CD14-positive monocyte (primary cell): ENCODE results near the gene SEMA5B. TPM values are rescaled to one million over a fixed set of nuclear protein-coding genes. Genes with fewer than 3 reads are reported as not detected.

Source experiments
- DNase-seq, 3 donors: peaks; one replicate each; pipeline ENCODE4 v3.0.0-alpha.2; 2011 to 2022
- H2AFZ ChIP-seq: 2 replicates; pipeline ENCODE4 v1.6.0; 2012; ENCODE audit warnings: mild to moderate bottlenecking, low read depth, low read length, inconsistent platforms; ENCODE audit not compliant: insufficient read depth, poor library complexity, severe bottlenecking
- H3K27ac ChIP-seq, 2 donors: 1 replicate in 1 of 2; 2 replicates in 1 of 2; pipeline ENCODE4 v1.5.1; 2012 to 2013; ENCODE audit warnings: low read length in 2 of 2, control low read depth in 1 of 2, inconsistent platforms in 1 of 2, low read depth in 1 of 2, mild to moderate bottlenecking in 1 of 2
- H3K27me3 ChIP-seq, 2 donors: one replicate each; pipeline versions ENCODE4 v1.6.0 to v1.6.1; 2011 to 2013; ENCODE audit warnings: low read length in 2 of 2; ENCODE audit not compliant: control insufficient read depth in 2 of 2, insufficient read depth in 2 of 2
- H3K36me3 ChIP-seq, 2 donors: replicated peaks in 1 of 2; 1 replicate in 1 of 2; 2 replicates in 1 of 2; pipeline versions ENCODE4 v1.5.1 to v1.6.1; 2012 to 2013; ENCODE audit warnings: low read length in 2 of 2, control low read depth in 1 of 2, inconsistent platforms in 1 of 2, mild to moderate bottlenecking in 1 of 2; ENCODE audit not compliant: insufficient read depth in 2 of 2, control insufficient read depth in 1 of 2
- H3K4me1 ChIP-seq, 2 donors: 1 replicate in 1 of 2; 2 replicates in 1 of 2; pipeline versions ENCODE4 v1.5.1 to v1.6.1; 2012 to 2013; ENCODE audit warnings: low read length in 2 of 2, control low read depth in 1 of 2, inconsistent platforms in 1 of 2, mild to moderate bottlenecking in 1 of 2, moderate library complexity in 1 of 2; ENCODE audit not compliant: insufficient read depth in 2 of 2, control insufficient read depth in 1 of 2
- H3K4me2 ChIP-seq: replicated peaks from 2 replicates; pipeline ENCODE3; 2012; ENCODE audit warnings: low read length, moderate library complexity, mild to moderate bottlenecking; ENCODE audit not compliant: poor library complexity, severe bottlenecking; ENCODE audit errors: extremely low read depth
- H3K4me3 ChIP-seq, 3 experiments: fragments of 200-600 bp in 1 of 3; sonication (generic) in 1 of 3; replicated peaks in 1 of 3; 1 replicate in 2 of 3; 2 replicates in 1 of 3; pipeline ENCODE4 v1.5.1; 2011 to 2013; ENCODE audit warnings: low read length in 3 of 3, mild to moderate bottlenecking in 3 of 3, control low read depth in 2 of 3, low read depth in 2 of 3, inconsistent platforms in 1 of 3, moderate library complexity in 1 of 3
- H3K79me2 ChIP-seq: 2 replicates; pipeline ENCODE4 v1.6.0; 2012; ENCODE audit warnings: mild to moderate bottlenecking, control low read depth, inconsistent platforms, low read length, moderate library complexity; ENCODE audit not compliant: insufficient read depth
- H3K9ac ChIP-seq: 2 replicates; pipeline ENCODE4 v1.6.0; 2017; ENCODE audit warnings: low read length, mild to moderate bottlenecking; ENCODE audit not compliant: insufficient read depth, poor library complexity, severe bottlenecking
- H3K9me3 ChIP-seq, 2 donors: replicated peaks in 1 of 2; 1 replicate in 1 of 2; 2 replicates in 1 of 2; pipeline versions ENCODE4 v1.5.1 to v1.6.1; 2012 to 2013; ENCODE audit warnings: low read length in 2 of 2, control low read depth in 1 of 2; ENCODE audit not compliant: control insufficient read depth in 1 of 2, insufficient read depth in 1 of 2
- H4K20me1 ChIP-seq: 2 replicates; pipeline ENCODE4 v1.6.0; 2012; ENCODE audit warnings: mild to moderate bottlenecking, low read length, control low read depth, moderate library complexity; ENCODE audit not compliant: insufficient read depth
- H3K27ac Mint-ChIP-seq, 7 donors: one replicate each; pipeline ENCODE4 v1.8.0; 2020; ENCODE audit warnings: mild to moderate bottlenecking in 7 of 7, mixed read lengths in 7 of 7, moderate library complexity in 6 of 7, inconsistent platforms in 2 of 7
- H3K27me3 Mint-ChIP-seq, 3 donors: one replicate each; pipeline ENCODE4 v1.8.0; 2021 to 2022; ENCODE audit warnings: low read depth in 3 of 3, mild to moderate bottlenecking in 3 of 3, mixed read lengths in 3 of 3, moderate library complexity in 3 of 3, inconsistent platforms in 1 of 3
- H3K36me3 Mint-ChIP-seq, 2 donors: one replicate each; pipeline ENCODE4 v1.8.0; 2020; ENCODE audit warnings: mixed read lengths in 2 of 2, inconsistent platforms in 1 of 2, mild to moderate bottlenecking in 1 of 2
- H3K4me1 Mint-ChIP-seq: one replicate; pipeline ENCODE4 v1.8.0; 2020; ENCODE audit warnings: mild to moderate bottlenecking, mixed read lengths
- H3K4me3 Mint-ChIP-seq, 2 donors: one replicate each; pipeline ENCODE4 v1.8.0; 2020; ENCODE audit warnings: mild to moderate bottlenecking in 2 of 2, mixed read lengths in 2 of 2, moderate library complexity in 1 of 2
- H3K9me3 Mint-ChIP-seq, 7 donors: one replicate each; pipeline ENCODE4 v1.8.0; 2020 to 2022; ENCODE audit warnings: mixed read lengths in 7 of 7, mild to moderate bottlenecking in 6 of 7, moderate library complexity in 6 of 7, inconsistent platforms in 2 of 7
- CTCF ChIP-seq: fragments of 200-600 bp; IDR thresholded peaks from one replicate; pipeline ENCODE4 v1.8.0; 2022; ENCODE audit warnings: antibody characterized with exemption, mild to moderate bottlenecking
- WGBS: methylation state at CpG from one replicate; pipeline ENCODE4 v1.1.5; 2013; ENCODE audit warnings: missing lambda C conversion rate; ENCODE audit not compliant: insufficient coverage; 5-methylcytosine and 5-hydroxymethylcytosine counted together
- intact Hi-C, 2 donors: fragments of 100-400 bp; cut with micrococcal nuclease; formaldehyde crosslinking; loops; one replicate each; pipeline versions ENCODE4 v1.15.0 to v1.15.1; 2023
- polyA plus RNA-seq, 3 donors: library from polyadenylated mRNA; depleted of rRNA in 1 of 3; unstranded in 2 of 3; stranded (reverse) in 1 of 3; fragments of 300-500 nt in 2 of 3; fragments of >200 nt in 1 of 3; fragmentation: Illumina TruSeq in 2 of 3; gene quantifications; 1 replicate in 2 of 3; 2 replicates in 1 of 3; pipeline ENCODE4 v1.2.3, GENCODE V29; 2012 to 2021

Gene SEMA5B
- polyA plus RNA-seq, 3 donors, result not detected

GRCh38 chr3:123063034-123063433, 35.5 kb upstream of the SEMA5B start:
- DNase-seq, result no peak
- no peaks in the 10 kb centered on the region for H4K20me1 ChIP-seq
- H3K4me2 ChIP-seq, result no peak overlapping the region
- Mint-ChIP-seq H3K36me3 (no peaks in the 10 kb centered on the region), H3K27me3 (peaks cover 0 to 3% (median 1%) of the 10 kb centered on the region in 3 donors), H3K9me3 (peaks cover 0 to 4% (median 0%) of the 10 kb centered on the region in 7 donors), H3K27ac (no peak overlapping the region), H3K4me3 (no peak overlapping the region), H3K4me1 (peaks cover 15% of the 10 kb centered on the region)
- no peak overlapping the region for H3K4me3 ChIP-seq
- H3K4me1 ChIP-seq, result peaks cover 11 to 15% of the 10 kb centered on the region in 2 donors
- H3K27me3 ChIP-seq, result no peaks in the 10 kb centered on the region
- no peak overlapping the region for H3K9ac ChIP-seq
- TF ChIP-seq CTCF, result no peak
- H2AFZ ChIP-seq, result no peak overlapping the region
- no peaks in the 10 kb centered on the region for H3K9me3 ChIP-seq
- no peaks in the 10 kb centered on the region for H3K36me3 ChIP-seq
- peaks cover 10% of the 10 kb centered on the region for H3K79me2 ChIP-seq
- WGBS, result no CpG with 5 or more reads among the region's 6 CpGs
- intact Hi-C loops, result no loop called here
- no peak overlapping the region for H3K27ac ChIP-seq

GRCh38 chr3:123061856-123062255, 34.3 kb upstream of the SEMA5B start:
- Mint-ChIP-seq H3K27ac (no peak overlapping the region), H3K9me3 (peaks cover 0 to 4% (median 0%) of the 10 kb centered on the region in 7 donors), H3K4me3 (no peak overlapping the region), H3K27me3 (peaks cover 0 to 3% (median 1%) of the 10 kb centered on the region in 3 donors), H3K36me3 (no peaks in the 10 kb centered on the region), H3K4me1 (peaks cover 10% of the 10 kb centered on the region)
- no peak overlapping the region for H2AFZ ChIP-seq
- no peaks in the 10 kb centered on the region for H3K9me3 ChIP-seq
- no peak for TF ChIP-seq CTCF
- intact Hi-C loops, result no loop called here
- no peak overlapping the region for H3K9ac ChIP-seq
- H3K4me1 ChIP-seq, result peaks cover 4 to 5% of the 10 kb centered on the region in 2 donors
- no peak overlapping the region for H3K4me2 ChIP-seq
- H3K36me3 ChIP-seq, result no peaks in the 10 kb centered on the region
- H3K27ac ChIP-seq, result no peak overlapping the region
- no peaks in the 10 kb centered on the region for H3K79me2 ChIP-seq
- WGBS, result 89% methylated on average over 2 of the region's 7 CpGs
- no peaks in the 10 kb centered on the region for H4K20me1 ChIP-seq
- H3K27me3 ChIP-seq, result no peaks in the 10 kb centered on the region
- no peak for DNase-seq
- no peak overlapping the region for H3K4me3 ChIP-seq
